ENCODE measurements around the gene UNC119.

GRCh38 chr17:28505986-28506665 lies 46.3 kb downstream of the UNC119 start, which contains the start of gene FOXN1:
- TF ChIP-seq, protein P1, sequence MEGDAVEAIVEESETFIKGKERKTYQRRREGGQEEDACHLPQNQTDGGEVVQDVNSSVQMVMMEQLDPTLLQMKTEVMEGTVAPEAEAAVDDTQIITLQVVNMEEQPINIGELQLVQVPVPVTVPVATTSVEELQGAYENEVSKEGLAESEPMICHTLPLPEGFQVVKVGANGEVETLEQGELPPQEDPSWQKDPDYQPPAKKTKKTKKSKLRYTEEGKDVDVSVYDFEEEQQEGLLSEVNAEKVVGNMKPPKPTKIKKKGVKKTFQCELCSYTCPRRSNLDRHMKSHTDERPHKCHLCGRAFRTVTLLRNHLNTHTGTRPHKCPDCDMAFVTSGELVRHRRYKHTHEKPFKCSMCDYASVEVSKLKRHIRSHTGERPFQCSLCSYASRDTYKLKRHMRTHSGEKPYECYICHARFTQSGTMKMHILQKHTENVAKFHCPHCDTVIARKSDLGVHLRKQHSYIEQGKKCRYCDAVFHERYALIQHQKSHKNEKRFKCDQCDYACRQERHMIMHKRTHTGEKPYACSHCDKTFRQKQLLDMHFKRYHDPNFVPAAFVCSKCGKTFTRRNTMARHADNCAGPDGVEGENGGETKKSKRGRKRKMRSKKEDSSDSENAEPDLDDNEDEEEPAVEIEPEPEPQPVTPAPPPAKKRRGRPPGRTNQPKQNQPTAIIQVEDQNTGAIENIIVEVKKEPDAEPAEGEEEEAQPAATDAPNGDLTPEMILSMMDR (conservative IDR thresholded peaks at IDR 0.05; ENCODE audit: low read depth, low read length): no peak
- no peak for TF ChIP-seq EZH2 (IDR thresholded peaks at IDR 0.05; ENCODE audit: borderline replicate concordance, low read depth, low read length, poor library complexity, severe bottlenecking)
